Astrocyte (in vitro differentiated cells and primary cell): ENCODE data around the gene STARD8.

Source experiments
- CTCF ChIP-seq: IDR thresholded peaks from 2 replicates; pipeline ENCODE4 v1.5.1; 2011; ENCODE audit warnings: low read depth, mild to moderate bottlenecking, inconsistent platforms, low read length, moderate library complexity; ENCODE audit not compliant: insufficient read depth
- EZH2 ChIP-seq: IDR thresholded peaks from 2 replicates; pipeline ENCODE4 v1.6.1; 2012; ENCODE audit warnings: mild to moderate bottlenecking, low read length, inconsistent platforms; ENCODE audit not compliant: insufficient read depth

- TF ChIP-seq CTCF, result no peak
- TF ChIP-seq EZH2, result no peak
These were observed 28.9 kb downstream of the STARD8 start for GRCh38 chrX:68676335-68676734.
